Dedifferentiated amniotic fluid mesenchymal stem cell (primary cell): ENCODE measurements around the gene SIGLEC15.
"Not testable (repeated sequence)": the region's sequence is repeated elsewhere in the genome, so short reads cannot be mapped to it uniquely, and the experiment has no call there.

Experiments
- DNase-seq: peaks from one replicate; pipeline ENCODE4 v3.0.0-alpha.2; 2016; ENCODE audit errors: extremely low spot score

SIGLEC15 gene, protein sequence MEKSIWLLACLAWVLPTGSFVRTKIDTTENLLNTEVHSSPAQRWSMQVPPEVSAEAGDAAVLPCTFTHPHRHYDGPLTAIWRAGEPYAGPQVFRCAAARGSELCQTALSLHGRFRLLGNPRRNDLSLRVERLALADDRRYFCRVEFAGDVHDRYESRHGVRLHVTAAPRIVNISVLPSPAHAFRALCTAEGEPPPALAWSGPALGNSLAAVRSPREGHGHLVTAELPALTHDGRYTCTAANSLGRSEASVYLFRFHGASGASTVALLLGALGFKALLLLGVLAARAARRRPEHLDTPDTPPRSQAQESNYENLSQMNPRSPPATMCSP

DNA sequence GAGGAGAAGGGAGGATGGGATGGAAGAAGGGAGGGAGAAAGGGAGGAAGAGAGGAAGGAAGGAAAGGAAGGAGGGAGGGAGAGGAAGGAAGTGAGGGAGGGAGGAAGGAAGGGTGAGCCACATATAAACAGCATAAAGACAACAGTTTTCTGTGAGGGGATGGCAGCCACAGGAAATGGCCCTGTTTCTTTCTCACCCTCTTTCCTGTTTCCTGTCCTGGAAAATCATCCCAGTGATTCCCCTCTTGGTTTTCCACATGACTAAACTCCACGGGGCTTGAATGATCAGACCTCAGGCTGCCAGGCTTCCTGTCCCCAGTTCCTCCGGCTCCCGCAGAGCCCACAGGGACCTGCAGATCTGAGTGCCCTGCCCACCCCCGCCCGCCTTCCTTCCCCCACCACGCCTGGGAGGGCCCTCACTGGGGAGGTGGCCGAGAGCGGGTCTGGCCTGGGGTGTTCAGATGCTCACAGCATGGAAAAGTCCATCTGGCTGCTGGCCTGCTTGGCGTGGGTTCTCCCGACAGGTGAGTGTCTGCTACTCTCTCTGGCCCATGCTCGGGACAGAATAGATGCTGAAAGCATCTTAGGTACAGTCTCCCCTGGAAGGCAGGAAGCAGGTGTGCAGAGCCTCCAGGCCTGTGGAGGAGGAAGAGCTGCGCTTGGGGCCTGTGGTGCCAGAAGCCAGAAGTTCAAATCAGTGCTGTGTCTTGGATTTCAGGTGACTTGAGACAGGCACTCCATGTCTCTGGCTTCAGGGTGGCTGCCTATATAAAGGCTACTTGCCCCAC is at the start of gene SIGLEC15:
TSS of gene SIGLEC15 (plus strand) at position 418 of the 787 bp plus-strand sequence. CDS start at position 472, 54 bp downstream.
- DNase-seq: no peak

DNA sequence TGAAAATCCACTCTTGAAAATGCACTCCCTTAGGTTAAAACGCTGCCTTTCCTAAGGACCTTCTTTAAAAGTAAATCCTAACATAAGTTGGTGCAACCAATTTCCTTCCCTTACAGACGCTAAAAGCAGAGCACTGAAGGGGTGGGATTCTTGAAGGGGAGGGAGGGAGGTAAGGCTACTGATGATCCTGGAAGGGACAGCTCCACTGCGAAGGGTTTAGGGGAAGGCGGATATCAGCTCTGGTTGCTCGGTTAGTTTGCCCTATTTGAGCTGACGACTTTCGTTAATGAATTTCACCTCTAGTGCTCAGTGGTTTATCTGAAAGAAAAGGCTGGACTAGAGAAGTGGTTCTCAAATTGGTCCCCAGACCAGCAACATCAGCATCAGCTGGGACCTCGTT is 49.7 kb upstream of the SIGLEC15 start:
- no peak for DNase-seq

- peak; percentile 51 for DNase-seq
Observed at GRCh38 chr18:45777393-45777792, 48.1 kb upstream of the SIGLEC15 start.

DNA sequence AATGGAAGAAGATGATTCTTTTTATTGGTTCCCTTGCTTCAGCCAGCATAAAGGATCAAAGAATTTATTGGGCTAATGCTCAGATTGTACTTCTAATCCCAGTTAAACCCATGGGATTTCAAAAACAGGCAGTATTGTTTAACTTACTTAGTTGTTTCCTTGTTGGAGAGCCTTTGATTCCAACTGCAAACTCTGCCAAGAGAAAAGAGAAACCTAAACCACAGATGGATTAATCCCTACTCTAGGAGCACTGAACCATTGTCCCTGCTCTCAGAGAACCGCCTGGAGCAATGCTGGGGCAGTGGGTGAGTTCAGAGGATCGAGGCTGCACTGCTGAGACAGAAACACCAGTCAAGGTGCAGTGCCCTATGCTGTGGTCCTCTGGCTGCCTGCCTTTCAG is 44.9 kb upstream of the SIGLEC15 start:
- peak; percentile 61 for DNase-seq

GRCh38 chr18:45782662-45783061 is 42.8 kb upstream of the SIGLEC15 start:
- DNase-seq: no peak

GRCh38 chr18:45783097-45784075 is 42.1 kb upstream of the SIGLEC15 start:
- DNase-seq: no peak

- DNase-seq: no peak
Observed at GRCh38 chr18:45785134-45785533, 40.3 kb upstream of the SIGLEC15 start.

DNA sequence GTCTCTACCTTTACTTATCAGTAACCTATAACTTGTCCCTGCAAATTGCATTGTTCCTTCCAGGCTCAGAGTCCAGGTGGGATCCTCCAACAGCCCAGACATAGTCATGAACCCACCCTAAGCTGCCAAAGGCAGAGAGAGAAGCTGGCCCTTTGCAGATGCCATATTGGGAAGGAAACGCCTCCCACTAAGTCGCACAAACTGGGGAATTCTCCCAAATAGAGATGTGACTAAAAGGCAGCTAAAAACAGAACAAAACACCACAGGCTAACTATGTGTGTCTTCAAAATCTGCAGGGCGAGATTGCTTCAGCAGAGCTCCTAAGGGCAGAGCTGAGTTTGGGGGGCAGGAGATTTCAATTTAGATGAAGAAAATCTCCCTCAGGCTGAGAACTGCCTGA is 38.5 kb upstream of the SIGLEC15 start:
- DNase-seq: no peak

DNA sequence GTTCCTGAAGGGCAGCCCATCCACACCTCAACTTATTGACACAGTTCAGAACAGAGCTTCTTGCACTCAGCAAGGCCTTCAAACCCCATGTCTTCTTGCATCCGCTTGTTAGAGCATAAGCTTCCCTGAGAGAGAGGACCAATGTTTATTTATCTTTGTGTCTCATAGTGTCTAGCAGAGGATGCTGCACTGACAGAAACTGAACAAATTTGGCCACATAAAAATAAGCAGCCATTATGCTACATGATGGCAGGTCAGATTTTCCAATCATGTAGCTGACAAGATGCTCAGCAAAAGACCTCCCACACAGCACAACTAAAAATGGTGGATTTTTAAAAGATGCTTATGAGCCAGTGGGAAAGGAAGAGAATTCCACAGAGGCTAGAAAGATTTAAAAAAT is 38.1 kb upstream of the SIGLEC15 start:
- no peak for DNase-seq

DNA sequence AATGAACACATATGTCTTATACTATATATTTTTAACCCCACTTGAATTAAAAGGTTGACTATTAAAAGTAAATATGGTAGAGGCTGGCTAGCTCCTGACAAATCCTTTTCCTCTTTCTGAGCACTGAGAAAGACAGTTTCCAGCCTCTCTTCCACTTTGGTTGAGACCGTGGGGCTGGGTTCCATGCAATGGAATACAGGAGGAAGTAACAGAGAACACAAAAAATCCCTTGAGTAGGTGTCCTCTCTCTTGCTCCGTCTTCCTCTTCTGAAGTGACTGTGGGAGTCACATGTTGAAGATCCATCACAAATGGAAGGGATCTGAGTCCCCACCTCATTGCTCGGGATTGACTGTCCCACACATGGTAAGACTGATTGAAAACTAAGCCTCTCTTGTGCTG is 36.6 kb upstream of the SIGLEC15 start:
- DNase-seq: no peak

GRCh38 chr18:45792506-45793263 is 32.8 kb upstream of the SIGLEC15 start:
- no peak for DNase-seq

DNA sequence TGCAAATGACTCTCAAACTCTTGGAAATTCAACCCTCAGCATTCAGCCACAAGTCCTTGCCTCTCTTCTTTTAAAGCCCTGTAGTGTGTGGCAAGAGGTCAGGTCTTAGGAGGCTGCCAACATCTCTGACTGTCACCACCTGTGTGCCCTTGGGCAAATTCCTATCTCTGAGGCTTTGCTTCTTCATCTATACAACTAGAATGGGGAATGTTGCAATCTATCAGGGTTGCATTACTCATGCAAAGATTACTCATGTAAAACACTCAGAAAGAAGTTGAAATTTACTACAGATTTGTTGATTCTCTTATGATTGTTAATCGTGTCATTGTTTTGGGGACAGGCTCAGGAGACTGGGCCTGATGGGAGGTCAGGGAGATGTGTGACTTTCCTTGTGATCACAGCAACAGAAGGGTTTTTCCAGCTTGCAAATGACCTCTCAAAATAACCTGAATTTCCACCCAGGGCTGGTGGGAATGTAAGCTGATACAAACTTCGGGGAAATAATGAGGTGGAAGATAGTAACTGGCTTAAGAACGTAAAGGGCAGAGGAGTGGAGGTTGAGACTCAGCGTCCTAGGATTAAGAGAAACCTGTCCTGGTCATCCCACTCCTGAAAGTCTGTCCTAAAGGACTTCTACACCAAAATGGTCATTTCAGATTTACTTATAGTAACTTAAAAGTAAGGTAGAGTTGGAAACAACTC is 32.1 kb upstream of the SIGLEC15 start:
- DNase-seq: peak; percentile 76

- no peak for DNase-seq
Observed at GRCh38 chr18:45801416-45802004, 24.0 kb upstream of the SIGLEC15 start.

- DNase-seq: peak; percentile 90
Observed at GRCh38 chr18:45802814-45803492, 22.5 kb upstream of the SIGLEC15 start.

DNA sequence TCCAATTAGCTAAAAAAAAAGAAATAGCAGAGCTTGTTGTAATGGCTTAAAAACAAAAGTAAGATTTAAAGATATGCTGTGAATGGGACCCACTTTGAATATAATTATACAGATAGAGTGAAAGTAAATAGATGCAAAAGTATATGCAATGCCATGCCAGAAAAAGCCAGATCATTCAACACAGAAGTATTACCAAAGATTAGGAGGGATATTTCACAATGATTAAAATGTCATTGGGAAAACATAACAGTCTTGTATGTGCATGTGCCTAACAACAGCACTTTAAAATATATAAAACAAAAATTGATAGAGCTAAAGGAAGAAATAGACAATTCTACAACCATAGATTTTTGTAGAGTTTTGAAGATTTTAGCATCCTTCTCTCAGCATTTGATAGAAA is 19.9 kb upstream of the SIGLEC15 start:
- DNase-seq: no peak

GRCh38 chr18:45806226-45806625 is 19.2 kb upstream of the SIGLEC15 start:
- DNase-seq: no peak

DNA sequence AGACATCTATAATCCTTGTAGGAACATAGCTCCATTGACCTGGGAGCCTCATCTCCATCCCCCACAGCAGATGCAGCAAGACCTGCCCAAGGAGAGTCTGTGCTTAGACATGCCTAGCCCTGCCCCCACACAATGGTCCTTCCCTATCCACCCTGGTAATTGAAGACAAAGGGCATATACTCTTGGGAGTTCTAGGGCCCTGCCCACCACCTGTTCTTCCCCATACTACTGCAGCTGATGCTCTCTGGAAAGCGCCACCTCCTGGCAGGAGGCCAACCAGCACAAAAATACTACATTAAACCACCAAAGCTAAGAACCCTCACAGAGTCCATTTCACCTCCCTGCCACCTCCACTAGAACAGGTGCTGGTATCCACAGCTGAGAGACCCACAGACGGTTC is 18.3 kb upstream of the SIGLEC15 start:
- DNase-seq: not testable (repeated sequence)

DNA sequence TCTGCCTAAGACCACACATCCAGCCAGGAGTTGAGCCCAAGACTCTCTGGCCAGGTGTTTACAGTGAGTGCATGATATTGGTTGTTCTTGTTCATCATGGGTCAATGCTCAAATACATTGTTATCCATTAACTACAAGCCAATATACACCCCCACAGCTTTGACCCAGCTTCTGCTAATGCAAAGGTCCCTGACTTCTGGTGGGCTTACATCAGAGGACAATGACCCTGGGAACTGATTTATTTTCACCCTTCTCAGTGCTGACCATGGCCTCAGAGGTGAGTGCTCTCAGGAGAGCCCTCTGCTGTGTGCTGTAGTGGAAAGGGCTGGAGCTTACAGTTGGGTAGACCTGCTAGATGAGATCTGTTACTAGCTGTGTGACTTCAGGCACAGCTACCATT is 10.7 kb upstream of the SIGLEC15 start:
- not testable (repeated sequence) for DNase-seq

DNA sequence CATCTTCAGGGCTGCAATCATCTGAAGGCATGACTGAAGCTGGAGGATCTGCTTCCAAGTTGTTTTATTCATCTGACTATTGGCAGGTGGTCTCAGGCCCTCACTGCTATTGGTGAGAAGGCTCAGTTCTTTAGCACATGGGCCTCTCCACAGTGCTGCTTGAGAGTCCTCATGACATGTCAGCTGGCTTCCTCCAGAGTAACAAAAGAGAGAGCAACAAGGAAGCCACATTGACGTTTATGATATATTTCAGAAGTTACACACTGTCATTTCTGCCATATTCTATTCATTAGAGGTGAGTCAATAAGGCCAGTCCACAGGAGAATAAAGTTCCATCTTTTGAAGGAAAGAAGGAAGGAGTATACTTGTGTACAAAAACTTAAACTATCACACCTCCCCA is 7.9 kb upstream of the SIGLEC15 start:
- DNase-seq: no peak

GRCh38 chr18:45818765-45819164 is 6.7 kb upstream of the SIGLEC15 start:
- DNase-seq: not testable (repeated sequence)
